DOHH2 (cell line): ENCODE data around the gene ZDHHC9.

Experiments used
- EZH2phosphoT487 ChIP-seq: fragments of 200-600 bp; sonication (generic); IDR thresholded peaks from 2 replicates; pipeline ENCODE4 v1.6.1; 2017; ENCODE audit warnings: borderline replicate concordance, mild to moderate bottlenecking, antibody characterized with exemption, low read length, moderate library complexity, mixed read lengths
- TF ChIP-seq, protein P1 (sequence below): fragments of 200-600 bp; sonication (generic); IDR thresholded peaks from one replicate; pipeline ENCODE4 v1.5.1; 2014; ENCODE audit warnings: antibody characterized with exemption, mild to moderate bottlenecking, low read depth, low read length; ENCODE audit not compliant: poor library complexity, severe bottlenecking

DNA sequence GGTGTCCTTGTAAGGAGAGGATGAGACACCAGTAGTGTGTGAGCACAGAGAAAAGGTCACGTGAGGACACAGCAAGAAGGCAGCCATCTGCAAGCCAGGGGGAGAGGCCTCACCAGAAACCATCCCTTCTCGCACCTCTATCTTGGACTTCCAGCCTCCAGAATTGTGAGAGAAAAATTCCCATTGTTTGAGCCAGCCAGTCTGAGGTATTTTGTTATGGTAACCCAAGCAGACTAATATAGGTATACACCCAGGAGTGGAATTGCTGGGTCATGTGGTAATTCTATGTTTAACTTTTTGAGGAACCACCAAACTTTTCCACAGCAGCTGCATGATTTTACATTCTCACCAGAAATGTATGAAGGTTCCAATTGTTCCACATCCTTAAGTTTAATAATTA is 25.6 kb downstream of the ZDHHC9 start:
- TF ChIP-seq, protein P1, sequence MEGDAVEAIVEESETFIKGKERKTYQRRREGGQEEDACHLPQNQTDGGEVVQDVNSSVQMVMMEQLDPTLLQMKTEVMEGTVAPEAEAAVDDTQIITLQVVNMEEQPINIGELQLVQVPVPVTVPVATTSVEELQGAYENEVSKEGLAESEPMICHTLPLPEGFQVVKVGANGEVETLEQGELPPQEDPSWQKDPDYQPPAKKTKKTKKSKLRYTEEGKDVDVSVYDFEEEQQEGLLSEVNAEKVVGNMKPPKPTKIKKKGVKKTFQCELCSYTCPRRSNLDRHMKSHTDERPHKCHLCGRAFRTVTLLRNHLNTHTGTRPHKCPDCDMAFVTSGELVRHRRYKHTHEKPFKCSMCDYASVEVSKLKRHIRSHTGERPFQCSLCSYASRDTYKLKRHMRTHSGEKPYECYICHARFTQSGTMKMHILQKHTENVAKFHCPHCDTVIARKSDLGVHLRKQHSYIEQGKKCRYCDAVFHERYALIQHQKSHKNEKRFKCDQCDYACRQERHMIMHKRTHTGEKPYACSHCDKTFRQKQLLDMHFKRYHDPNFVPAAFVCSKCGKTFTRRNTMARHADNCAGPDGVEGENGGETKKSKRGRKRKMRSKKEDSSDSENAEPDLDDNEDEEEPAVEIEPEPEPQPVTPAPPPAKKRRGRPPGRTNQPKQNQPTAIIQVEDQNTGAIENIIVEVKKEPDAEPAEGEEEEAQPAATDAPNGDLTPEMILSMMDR = no peak
- TF ChIP-seq EZH2phosphoT487 = no peak
